Measurements from ENCODE around the gene JARID2. TPM values are rescaled to one million over a fixed set of nuclear protein-coding genes. Genes with fewer than 3 reads are reported as not detected.

JARID2 gene
- total and polyA plus RNA-seq, 2 of the 4 experiments (the other 2 are of a cell fraction): 9.6 to 12.9 TPM

DNA sequence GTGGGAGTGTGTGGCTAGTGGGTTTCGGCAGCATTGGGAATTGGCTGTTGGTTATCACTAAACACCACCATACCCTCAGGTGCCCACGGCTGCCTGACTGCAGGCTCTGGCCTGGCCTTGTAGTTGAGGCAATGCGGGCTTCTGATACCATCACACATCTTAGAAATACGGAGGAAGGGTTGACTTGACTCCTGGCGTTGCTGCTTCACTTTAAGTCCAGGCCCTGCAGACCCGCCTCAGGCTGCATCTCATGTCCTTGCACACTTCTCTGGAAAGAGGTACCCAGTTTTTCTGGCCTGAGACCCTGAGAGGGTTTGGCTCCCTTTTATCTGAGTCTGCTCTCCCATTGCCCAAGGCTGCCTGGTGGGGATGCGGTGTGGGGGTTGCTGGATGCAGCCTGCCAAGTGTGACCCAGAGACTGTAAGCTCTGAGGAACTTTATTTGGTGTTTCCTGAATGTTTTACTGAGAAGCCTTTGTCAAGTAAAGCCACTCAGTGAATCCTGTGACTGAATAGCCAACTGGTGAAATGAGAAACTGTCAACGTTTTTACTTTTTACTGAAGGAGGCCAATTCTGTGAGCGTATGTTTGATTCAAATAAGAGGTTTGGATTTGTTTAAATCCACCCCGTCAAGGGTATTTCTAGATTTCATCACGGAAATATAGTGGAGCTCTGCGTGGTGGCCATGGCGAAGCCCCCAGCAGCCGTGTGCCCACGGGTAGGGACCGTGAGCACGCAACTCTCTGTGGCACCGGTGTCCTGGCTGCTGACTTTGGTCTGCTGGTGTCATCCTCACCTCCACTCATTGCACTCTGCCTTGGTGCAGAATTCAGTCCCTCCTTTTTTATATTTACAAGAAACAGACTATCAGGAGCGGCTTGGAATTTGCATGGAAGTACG lies 256.8 kb downstream of the JARID2 start:
- H2BK5ac ChIP-seq (ENCODE audit: low read depth, low read length, poor library complexity, severe bottlenecking): no peak overlapping the region
- H2BK20ac ChIP-seq (ENCODE audit: low read depth, low read length): no peak overlapping the region
- no peak overlapping the region for H4K8ac ChIP-seq (ENCODE audit: low read depth in 2 of 2, low read length in 2 of 2)
- H3K4me1 ChIP-seq (ENCODE audit: control insufficient read depth, insufficient read depth, low read length): peaks cover 27% of the 10 kb centered on the region
- intact Hi-C loops (cut with micrococcal nuclease) (no loop called here), in situ Hi-C loops (cut with MboI; ENCODE audit: low sequenced_read_pairs) (no loop called here), dilution Hi-C loops (cut with HindIII; ENCODE audit: low sequenced_read_pairs, unreplicated experiment) (no loop called here)
- POLR2A ChIA-PET (ENCODE audit: unreplicated experiment): no interaction called here
- TF ChIP-seq SMC3 (IDR thresholded peaks at IDR 0.05; ENCODE audit: low read depth, low read length): no peak
- TF ChIP-seq CEBPB (IDR thresholded peaks at IDR 0.05; ENCODE audit: low read depth, low read length): no peak
- TF ChIP-seq RFX5 (IDR thresholded peaks at IDR 0.05; ENCODE audit: low read depth, low read length): no peak
- TF ChIP-seq MXI1 (IDR thresholded peaks at IDR 0.05; ENCODE audit: borderline replicate concordance, low read depth, low read length): no peak
- no peak for TF ChIP-seq MAFK (IDR thresholded peaks at IDR 0.05; ENCODE audit: low read depth, low read length)
- no peak for TF ChIP-seq RCOR1 (IDR thresholded peaks at IDR 0.05; ENCODE audit: insufficient replicate concordance, low read length)
- TF ChIP-seq CHD1 (IDR thresholded peaks at IDR 0.05; ENCODE audit: low read depth, low read length): no peak
- TF ChIP-seq CTCF (conservative IDR thresholded peaks at IDR 0.05; ENCODE audit: low read depth, low read length): no peak
- no peak for TF ChIP-seq MAZ (IDR thresholded peaks at IDR 0.05; ENCODE audit: borderline replicate concordance, low read depth, low read length)
- TF ChIP-seq NFE2L2 (IDR thresholded peaks at IDR 0.05; ENCODE audit: low read depth, low read length): no peak
- TF ChIP-seq FOS (IDR thresholded peaks at IDR 0.05; ENCODE audit: low read depth, low read length): no peak
- no peak for TF ChIP-seq ELK1 (IDR thresholded peaks at IDR 0.05; ENCODE audit: borderline replicate concordance, low read depth, low read length)
- no peak for TF ChIP-seq RAD21 (IDR thresholded peaks at IDR 0.05; ENCODE audit: low read length)
- TF ChIP-seq BHLHE40 (IDR thresholded peaks at IDR 0.05; ENCODE audit: low read depth, low read length): no peak
- no peak overlapping the region for H3K4ac ChIP-seq (ENCODE audit: low read depth, low read length)
- H2AK9ac ChIP-seq (replicated peaks; ENCODE audit: low read depth, low read length, poor library complexity): no peak overlapping the region
- no peak overlapping the region for H3K4me2 ChIP-seq (ENCODE audit: low read depth, low read length)
- no peak overlapping the region for H3K56ac ChIP-seq (ENCODE audit: extremely low read depth, insufficient read depth, low read length)
- H4K5ac ChIP-seq (ENCODE audit: low read depth, low read length): no peak overlapping the region
- ATAC-seq (ENCODE audit: low read depth) (no peak), DNase-seq (no peak)
- CTCF ChIA-PET: no interaction called here
- H2BK15ac ChIP-seq (ENCODE audit: low read depth, low read length): no peak overlapping the region
- H3K4me3 ChIP-seq (ENCODE audit: insufficient read depth, low read depth, low read length): no peak overlapping the region
- no peak overlapping the region for H2BK120ac ChIP-seq (ENCODE audit: low read depth, low read length)
- 89% methylated on average over 13 of the region's 20 CpGs; no CpG with 5 or more reads in 1 of the 2 experiments for WGBS, 2 experiments (ENCODE audit: extremely low coverage in 2 of 2, insufficient read length in 1 of 2)
- peak overlapping the region; percentile 34 for H2AFZ ChIP-seq (replicated peaks; ENCODE audit: low read length, poor library complexity)
- no TSS peak for BruUV-seq (replicated peaks)
- no peak overlapping the region; the same call in 1 of the 2 replicates for H3K14ac ChIP-seq (replicated peaks; ENCODE audit: low read depth, low read length)
- H3K18ac ChIP-seq (ENCODE audit: low read depth, low read length): no peak overlapping the region
- no peaks in the 10 kb centered on the region for H3K27me3 ChIP-seq (ENCODE audit: control insufficient read depth, insufficient read depth, low read length)
- H3K9me1 ChIP-seq (ENCODE audit: insufficient read depth, low read length): peaks cover 32% of the 10 kb centered on the region
- H3K79me1 ChIP-seq (ENCODE audit: low read depth in 1 of 2, low read length in 2 of 2): peaks cover 29 to 82% of the 10 kb centered on the region in 2 experiments
- no peak overlapping the region for H3K9ac ChIP-seq (ENCODE audit: low read depth, low read length)
- H4K91ac ChIP-seq (ENCODE audit: insufficient read depth, low read depth, low read length): no peak overlapping the region
- peaks cover 95% of the 10 kb centered on the region for H4K20me1 ChIP-seq (ENCODE audit: insufficient read depth, low read length)
- no peaks in the 10 kb centered on the region for H3K9me3 ChIP-seq (ENCODE audit: control insufficient read depth, insufficient read depth, low read length)
- peaks cover 46% of the 10 kb centered on the region for H3K36me3 ChIP-seq (ENCODE audit: control insufficient read depth, insufficient read depth, low read length)
- H3K23ac ChIP-seq (ENCODE audit: low read depth, low read length): no peak overlapping the region
- peak overlapping the region; percentile 81; the same call in 1 of the 2 replicates for H2AK5ac ChIP-seq (ENCODE audit: low read depth, low read length)
- no peak overlapping the region for H3K27ac ChIP-seq (ENCODE audit: insufficient read depth, low read length)
